ENCODE data around the gene SIN3A.

Gene SIN3A

DNA sequence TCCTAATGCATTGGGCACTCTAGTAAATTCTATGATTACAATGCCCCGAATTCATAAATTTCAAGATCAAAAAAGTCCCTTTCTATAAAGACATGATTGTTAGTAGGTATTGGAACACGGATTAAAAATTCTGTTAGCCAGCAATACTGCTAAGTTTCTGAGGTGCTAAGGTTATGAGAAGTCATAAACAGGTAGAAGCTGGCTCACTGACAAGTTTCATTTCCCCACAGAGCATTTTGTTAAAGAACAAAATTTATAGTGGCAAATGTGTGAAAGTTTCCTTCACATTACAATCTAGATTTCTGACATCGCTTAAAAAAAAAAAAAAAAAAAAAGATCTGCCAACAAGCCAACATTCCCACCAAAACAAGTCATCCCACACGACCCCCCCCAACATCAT lies 70.7 kb downstream of the SIN3A start:
- H3K4me3 Mint-ChIP-seq = no peak overlapping the region

DNA sequence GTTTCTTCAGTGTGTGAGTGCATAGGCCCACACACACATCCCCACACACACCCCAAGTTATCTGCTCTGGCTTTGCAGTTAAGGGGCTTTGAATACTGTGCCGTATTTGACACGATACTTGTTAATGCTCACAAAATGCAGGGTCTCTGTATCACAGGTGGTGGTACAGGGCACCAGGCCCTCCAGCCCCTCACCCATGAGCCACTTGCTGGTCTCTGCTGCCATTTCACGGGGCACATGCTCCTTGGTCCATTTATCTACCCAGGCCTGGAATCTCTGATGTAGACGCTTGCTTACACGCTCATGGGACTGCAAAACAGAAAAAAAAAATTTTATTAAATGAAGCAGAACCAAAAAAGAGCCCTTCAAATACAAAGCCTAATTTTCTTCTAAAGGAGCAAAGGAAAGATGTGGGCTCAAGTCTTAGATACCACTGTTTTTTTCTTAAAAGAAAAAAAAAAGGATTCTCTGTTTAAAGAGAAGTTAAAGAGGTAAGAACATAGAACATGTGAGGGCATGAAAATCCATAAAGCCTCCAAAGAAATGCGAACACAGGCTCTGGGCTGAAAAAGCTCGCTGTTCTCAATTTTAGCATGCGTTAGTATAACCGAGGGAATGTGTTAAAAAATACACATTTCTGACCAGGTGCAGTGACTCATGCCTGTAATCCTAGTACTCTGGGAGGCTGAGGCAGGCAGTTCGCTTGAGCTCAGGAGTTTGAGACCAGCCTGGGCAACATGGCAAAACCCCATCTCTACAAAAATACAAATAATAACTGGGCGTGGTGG lies 79.4 kb downstream of the SIN3A start:
- Mint-ChIP-seq H3K4me3 (no peak overlapping the region), H3K4me1 (ENCODE audit: low read depth) (peaks cover 16% of the 10 kb centered on the region), H3K27ac (no peak overlapping the region), H3K36me3 (ENCODE audit: low read depth) (peaks cover 53% of the 10 kb centered on the region), H3K9me3 (no peaks in the 10 kb centered on the region), H3K27me3 (ENCODE audit: low read depth) (no peaks in the 10 kb centered on the region)
- DNase-seq (ENCODE audit: low spot score) = no peak

More for the DNA sequence above, 70.7 kb downstream of the SIN3A start:
- Mint-ChIP-seq H3K27ac (no peak overlapping the region), H3K9me3 (no peaks in the 10 kb centered on the region), H3K36me3 (ENCODE audit: low read depth) (peaks cover 58% of the 10 kb centered on the region), H3K4me1 (ENCODE audit: low read depth) (no peaks in the 10 kb centered on the region), H3K27me3 (ENCODE audit: low read depth) (no peaks in the 10 kb centered on the region)
- DNase-seq (ENCODE audit: low spot score) = no peak

DNA sequence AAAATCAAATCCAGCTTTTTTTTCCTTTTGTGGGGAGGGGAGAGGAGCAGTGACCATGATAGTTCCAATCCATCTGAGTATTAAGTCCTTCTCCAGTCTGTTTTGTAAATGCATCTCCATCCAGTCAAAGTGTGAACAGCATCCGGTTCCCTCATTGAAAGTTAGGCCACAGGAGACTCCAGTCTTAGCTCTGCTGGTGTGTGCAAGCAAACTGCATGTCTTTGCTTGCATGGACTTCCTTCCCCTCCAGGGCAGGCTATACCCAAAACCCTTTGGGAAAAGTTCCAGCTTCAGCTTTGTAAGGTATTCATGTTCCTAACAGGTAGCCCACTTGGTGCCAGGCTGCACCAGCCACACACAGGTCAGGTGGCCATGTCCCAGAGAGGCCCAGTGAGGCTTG lies 80.0 kb downstream of the SIN3A start:
- Mint-ChIP-seq H3K27ac (no peak overlapping the region), H3K36me3 (ENCODE audit: low read depth) (peaks cover 51% of the 10 kb centered on the region)

DNA sequence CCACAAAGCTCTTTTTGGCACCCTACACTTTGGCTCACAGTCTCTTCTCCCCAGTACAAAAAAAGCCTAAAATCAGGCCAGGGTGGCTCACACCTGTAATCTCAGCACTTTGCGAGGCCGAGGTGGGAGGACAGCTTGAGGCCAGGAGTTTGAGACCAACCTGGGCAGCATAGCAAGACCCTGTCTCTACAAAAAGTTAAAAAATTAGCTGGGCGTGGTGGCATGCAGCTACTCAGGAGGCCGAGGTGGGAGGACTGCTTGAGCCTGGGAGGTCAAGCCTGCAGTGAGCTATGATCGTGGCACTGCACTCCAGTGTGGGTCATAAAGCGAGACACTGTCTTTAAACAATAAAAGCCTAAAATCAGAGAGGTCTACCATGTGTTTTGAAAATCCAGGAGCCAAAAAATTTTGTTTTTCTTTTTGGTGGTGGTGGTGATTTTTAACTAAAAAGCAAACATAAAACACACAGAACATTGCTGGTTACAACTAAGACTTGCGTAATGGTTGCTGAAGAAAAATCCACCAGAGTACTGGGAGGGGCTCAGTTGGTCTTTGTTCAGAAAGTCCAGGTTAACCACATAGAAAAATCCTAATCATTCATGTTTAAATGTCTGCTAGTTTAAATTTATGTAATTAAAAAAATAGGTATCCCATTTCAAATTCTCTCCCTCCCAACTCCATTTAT lies 81.5 kb downstream of the SIN3A start:
- Mint-ChIP-seq H3K4me3 (peak overlapping the region; percentile 96), H3K4me1 (ENCODE audit: low read depth) (peaks cover 16% of the 10 kb centered on the region), H3K36me3 (ENCODE audit: low read depth) (peaks cover 40% of the 10 kb centered on the region)

More for the DNA sequence above, 80.0 kb downstream of the SIN3A start:
- Mint-ChIP-seq H3K9me3 (no peaks in the 10 kb centered on the region), H3K4me3 (no peak overlapping the region), H3K4me1 (ENCODE audit: low read depth) (peaks cover 16% of the 10 kb centered on the region), H3K27me3 (ENCODE audit: low read depth) (no peaks in the 10 kb centered on the region)
- DNase-seq (ENCODE audit: low spot score) = no peak

GRCh38 chr15:75368689-75369239 lies 82.7 kb downstream of the SIN3A start:
- H3K4me3 Mint-ChIP-seq = peak overlapping the region; percentile 96
- no peaks in the 10 kb centered on the region for H3K27me3 Mint-ChIP-seq (ENCODE audit: low read depth)
- H3K9me3 Mint-ChIP-seq = no peaks in the 10 kb centered on the region
- peaks cover 30% of the 10 kb centered on the region for H3K36me3 Mint-ChIP-seq (ENCODE audit: low read depth)
- peak; percentile 13 for DNase-seq (ENCODE audit: low spot score)
- H3K4me1 Mint-ChIP-seq (ENCODE audit: low read depth) = peaks cover 16% of the 10 kb centered on the region
- peak overlapping the region; percentile 91 for H3K27ac Mint-ChIP-seq

More for the DNA sequence above, 81.5 kb downstream of the SIN3A start:
- H3K27me3 Mint-ChIP-seq (ENCODE audit: low read depth) = no peaks in the 10 kb centered on the region
- no peaks in the 10 kb centered on the region for H3K9me3 Mint-ChIP-seq
- H3K27ac Mint-ChIP-seq = peak overlapping the region; percentile 1
- no peak for DNase-seq (ENCODE audit: low spot score)

DNA sequence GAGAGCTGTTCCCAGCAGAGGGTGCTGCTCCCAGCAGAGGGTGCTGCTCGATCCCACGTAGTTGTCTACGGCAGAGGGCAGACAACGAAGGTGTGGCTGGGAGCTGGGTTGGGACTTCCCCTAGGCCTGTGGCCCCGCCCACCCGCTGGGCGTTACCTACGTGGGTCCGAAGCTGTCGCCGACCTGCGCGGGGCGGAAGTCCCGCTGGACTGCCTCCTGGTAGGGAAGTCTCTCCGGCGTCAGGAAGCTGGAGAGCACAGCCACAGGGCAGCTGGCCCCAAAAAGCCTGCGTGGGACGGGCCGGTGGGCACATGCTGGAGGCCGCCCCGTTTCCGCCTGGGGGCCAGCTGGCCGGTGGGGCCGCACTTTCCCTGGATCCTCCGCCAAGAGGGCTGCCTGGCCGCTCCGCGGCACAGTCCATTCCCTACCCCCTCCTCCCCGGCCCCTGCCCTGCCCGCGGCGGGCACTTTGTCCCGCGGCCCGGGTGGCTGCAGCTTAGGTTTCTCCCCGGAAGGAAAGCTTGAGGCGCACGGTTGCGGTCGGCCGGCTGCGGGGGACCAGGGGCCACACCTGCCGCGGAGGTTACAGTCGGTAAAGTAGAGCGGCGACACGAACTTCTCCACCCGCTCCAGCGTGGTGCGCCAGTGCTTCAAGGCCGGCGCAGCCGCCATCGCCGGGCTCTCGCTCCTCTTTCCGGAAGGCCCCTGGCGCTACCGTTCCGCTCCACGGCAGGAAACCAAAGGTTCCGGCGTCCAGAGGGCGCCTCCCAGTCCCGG lies 83.4 kb downstream of the SIN3A start, which contains the start of gene MAN2C1:
MAN2C1 (minus strand) TSS at position 695 of the 776 bp plus-strand sequence; CDS start at position 671, 24 bp downstream.
- Mint-ChIP-seq H3K27me3 (ENCODE audit: low read depth) (no peaks in the 10 kb centered on the region), H3K36me3 (ENCODE audit: low read depth) (peaks cover 27% of the 10 kb centered on the region), H3K4me1 (ENCODE audit: low read depth) (peaks cover 14% of the 10 kb centered on the region), H3K9me3 (no peaks in the 10 kb centered on the region), H3K27ac (peak within 1 kb of the TSS; percentile 91), H3K4me3 (peak within 1 kb of the TSS; percentile 96)
- peak; percentile 94 for DNase-seq (ENCODE audit: low spot score)

DNA sequence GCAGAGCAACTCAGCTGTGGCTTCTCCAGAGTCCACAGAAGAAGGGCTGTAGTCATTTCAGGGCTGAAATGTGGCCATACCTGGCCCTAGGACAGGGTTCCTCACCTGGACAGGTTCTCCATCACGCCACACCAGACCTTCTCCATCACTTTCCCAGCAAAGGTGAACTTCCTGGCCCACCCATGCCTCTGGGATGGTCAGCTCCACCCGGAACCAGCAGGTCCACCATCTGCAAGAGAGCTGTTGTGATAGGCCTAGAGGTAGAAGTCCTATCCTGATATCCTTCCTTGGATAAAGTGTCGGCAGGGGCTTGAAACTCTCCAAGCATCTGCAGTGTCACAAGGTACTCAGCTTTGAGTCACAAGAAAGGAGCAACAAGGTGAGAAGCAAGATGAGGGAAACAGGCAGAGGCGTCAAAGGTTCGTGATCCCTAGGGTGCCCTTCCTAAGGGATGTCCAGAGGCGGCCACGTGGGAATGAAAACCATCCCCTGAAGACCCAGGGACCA lies 84.0 kb downstream of the SIN3A start:
- no peak for DNase-seq (ENCODE audit: low spot score)
- H3K36me3 Mint-ChIP-seq (ENCODE audit: low read depth) = peaks cover 21% of the 10 kb centered on the region
- H3K27ac Mint-ChIP-seq = peak overlapping the region; percentile 23
- H3K27me3 Mint-ChIP-seq (ENCODE audit: low read depth) = no peaks in the 10 kb centered on the region
- H3K4me3 Mint-ChIP-seq = peak overlapping the region; percentile 96
- peaks cover 14% of the 10 kb centered on the region for H3K4me1 Mint-ChIP-seq (ENCODE audit: low read depth)
- no peaks in the 10 kb centered on the region for H3K9me3 Mint-ChIP-seq

- H3K27me3 Mint-ChIP-seq (ENCODE audit: low read depth) = no peaks in the 10 kb centered on the region
- H3K27ac Mint-ChIP-seq = peak overlapping the region; percentile 20
- DNase-seq (ENCODE audit: low spot score) = no peak
- peaks cover 14% of the 10 kb centered on the region for H3K4me1 Mint-ChIP-seq (ENCODE audit: low read depth)
- no peaks in the 10 kb centered on the region for H3K9me3 Mint-ChIP-seq
- H3K36me3 Mint-ChIP-seq (ENCODE audit: low read depth) = peaks cover 21% of the 10 kb centered on the region
- H3K4me3 Mint-ChIP-seq = peak overlapping the region; percentile 18
These were observed 84.5 kb downstream of the SIN3A start for GRCh38 chr15:75367006-75367405.

DNA sequence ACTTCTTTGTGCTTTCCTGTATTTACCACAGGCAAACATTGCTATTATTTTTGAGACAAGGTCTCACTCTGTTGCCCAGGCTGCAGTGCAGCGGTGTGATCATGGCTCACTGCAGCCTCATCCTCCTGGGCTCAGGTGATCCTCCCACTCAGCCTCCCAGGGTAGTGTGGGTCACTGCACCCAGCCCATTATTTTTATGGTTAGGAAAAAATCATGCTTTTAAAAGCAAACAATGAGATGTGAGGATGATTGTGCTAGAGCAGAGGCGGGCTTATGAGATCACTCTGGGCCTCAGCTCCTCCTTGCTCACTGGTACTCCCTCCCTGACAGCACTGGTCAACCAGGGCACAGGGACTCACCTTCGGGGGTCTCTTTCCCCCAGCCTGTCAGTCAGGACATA lies 85.3 kb downstream of the SIN3A start:
- Mint-ChIP-seq H3K27me3 (ENCODE audit: low read depth) (no peaks in the 10 kb centered on the region), H3K27ac (no peak overlapping the region), H3K4me3 (no peak overlapping the region)

DNA sequence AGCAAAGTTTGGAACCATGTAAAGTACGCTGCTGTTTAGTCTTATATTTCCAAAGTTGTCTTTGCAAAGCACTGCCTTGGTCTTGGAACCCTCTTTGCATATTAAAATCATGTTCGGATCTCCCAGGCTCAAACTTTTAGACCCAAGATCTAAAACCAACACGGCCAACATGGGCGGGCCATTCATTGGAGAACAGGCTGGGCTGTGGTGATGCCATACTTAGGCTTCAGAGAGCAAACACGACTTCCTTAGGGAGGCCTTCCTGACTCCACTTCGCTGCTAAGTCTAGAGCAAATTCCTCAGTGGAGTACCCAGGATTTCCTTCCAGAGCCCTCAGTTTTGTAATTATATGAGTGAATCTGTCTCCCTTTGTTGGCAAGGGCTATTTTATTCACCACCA lies 86.6 kb downstream of the SIN3A start:
- no peak overlapping the region for H3K4me3 Mint-ChIP-seq
- H3K9me3 Mint-ChIP-seq = no peaks in the 10 kb centered on the region
- no peak overlapping the region for H3K27ac Mint-ChIP-seq
- peaks cover 16% of the 10 kb centered on the region for H3K36me3 Mint-ChIP-seq (ENCODE audit: low read depth)
- H3K4me1 Mint-ChIP-seq (ENCODE audit: low read depth) = peaks cover 13% of the 10 kb centered on the region
- no peak for DNase-seq (ENCODE audit: low spot score)
- no peaks in the 10 kb centered on the region for H3K27me3 Mint-ChIP-seq (ENCODE audit: low read depth)

More for the DNA sequence above, 85.3 kb downstream of the SIN3A start:
- no peaks in the 10 kb centered on the region for H3K9me3 Mint-ChIP-seq
- H3K4me1 Mint-ChIP-seq (ENCODE audit: low read depth) = peaks cover 14% of the 10 kb centered on the region
- H3K36me3 Mint-ChIP-seq (ENCODE audit: low read depth) = peaks cover 18% of the 10 kb centered on the region
- no peak for DNase-seq (ENCODE audit: low spot score)

DNA sequence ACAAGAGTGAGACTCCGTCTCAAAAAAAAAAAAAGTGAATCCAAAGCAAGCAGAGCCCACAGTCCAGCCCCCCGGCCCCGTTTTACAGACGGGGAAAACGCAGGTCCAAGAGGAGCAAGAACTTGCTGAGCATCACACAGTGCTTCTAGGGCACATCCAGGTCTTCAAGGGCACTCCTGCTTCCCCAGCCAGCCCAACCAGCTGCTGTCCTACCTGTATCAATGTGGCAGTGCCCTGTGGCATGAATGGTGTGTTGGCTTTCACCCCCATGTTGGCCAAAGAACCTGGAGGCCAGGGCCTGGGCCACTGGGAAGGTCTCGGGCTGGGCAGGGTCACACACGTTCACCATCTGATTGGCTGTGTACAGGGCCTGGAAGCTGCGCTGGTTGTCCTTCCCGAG lies 87.7 kb downstream of the SIN3A start:
- Mint-ChIP-seq H3K4me3 (no peak overlapping the region), H3K27me3 (ENCODE audit: low read depth) (no peaks in the 10 kb centered on the region), H3K9me3 (no peaks in the 10 kb centered on the region), H3K27ac (no peak overlapping the region), H3K36me3 (ENCODE audit: low read depth) (peaks cover 13% of the 10 kb centered on the region), H3K4me1 (ENCODE audit: low read depth) (peaks cover 3% of the 10 kb centered on the region)
- DNase-seq (ENCODE audit: low spot score) = no peak

DNA sequence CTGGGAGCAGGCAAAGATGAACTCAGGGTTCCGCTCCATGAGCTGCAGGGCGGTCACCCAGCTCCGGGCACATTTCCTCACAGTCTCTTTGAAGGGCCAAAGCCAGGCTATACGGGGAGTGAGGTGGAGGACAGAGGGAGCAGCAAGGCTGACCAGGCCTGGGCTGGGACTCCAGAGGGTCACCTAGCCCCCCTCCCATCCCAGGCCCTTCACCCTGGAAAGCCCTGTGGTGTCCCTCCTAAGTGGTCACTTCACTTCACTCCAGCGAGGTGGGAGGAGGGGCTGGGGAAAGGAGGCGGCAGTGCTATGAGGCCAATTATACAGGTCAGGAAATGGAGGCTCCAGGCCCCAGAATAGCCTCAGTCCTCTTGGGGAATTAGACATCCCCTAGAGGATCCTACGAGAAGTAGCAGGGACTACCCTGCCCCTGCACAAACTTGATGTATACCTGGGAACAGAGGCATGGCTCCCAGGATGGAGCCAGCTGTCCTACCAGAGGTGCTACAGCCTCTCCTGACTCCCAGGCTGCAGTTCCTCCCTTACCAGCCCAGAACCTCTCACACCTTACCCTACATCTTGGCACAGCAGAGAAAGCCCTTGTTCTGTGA lies 88.7 kb downstream of the SIN3A start:
- peaks cover 13% of the 10 kb centered on the region for H3K36me3 Mint-ChIP-seq (ENCODE audit: low read depth)
- no peak overlapping the region for H3K4me3 Mint-ChIP-seq
- no peak for DNase-seq (ENCODE audit: low spot score)
- no peak overlapping the region for H3K27ac Mint-ChIP-seq
- H3K4me1 Mint-ChIP-seq (ENCODE audit: low read depth) = no peaks in the 10 kb centered on the region
- H3K27me3 Mint-ChIP-seq (ENCODE audit: low read depth) = no peaks in the 10 kb centered on the region
- H3K9me3 Mint-ChIP-seq = no peaks in the 10 kb centered on the region

GRCh38 chr15:75361989-75362641 lies 89.4 kb downstream of the SIN3A start:
- no peak overlapping the region for H3K4me3 Mint-ChIP-seq
- H3K9me3 Mint-ChIP-seq = no peaks in the 10 kb centered on the region
- H3K27ac Mint-ChIP-seq = no peak overlapping the region
- no peaks in the 10 kb centered on the region for H3K27me3 Mint-ChIP-seq (ENCODE audit: low read depth)
- H3K4me1 Mint-ChIP-seq (ENCODE audit: low read depth) = no peaks in the 10 kb centered on the region
- peaks cover 13% of the 10 kb centered on the region for H3K36me3 Mint-ChIP-seq (ENCODE audit: low read depth)
- no peak for DNase-seq (ENCODE audit: low spot score)
